NCI-H1048 (cell line): ENCODE data around the gene LIPN.

Source experiments
- DNase-seq: peaks from one replicate; lab custom pipeline; 2025; lab: John Stamatoyannopoulos, UW

The LIPN gene

DNA sequence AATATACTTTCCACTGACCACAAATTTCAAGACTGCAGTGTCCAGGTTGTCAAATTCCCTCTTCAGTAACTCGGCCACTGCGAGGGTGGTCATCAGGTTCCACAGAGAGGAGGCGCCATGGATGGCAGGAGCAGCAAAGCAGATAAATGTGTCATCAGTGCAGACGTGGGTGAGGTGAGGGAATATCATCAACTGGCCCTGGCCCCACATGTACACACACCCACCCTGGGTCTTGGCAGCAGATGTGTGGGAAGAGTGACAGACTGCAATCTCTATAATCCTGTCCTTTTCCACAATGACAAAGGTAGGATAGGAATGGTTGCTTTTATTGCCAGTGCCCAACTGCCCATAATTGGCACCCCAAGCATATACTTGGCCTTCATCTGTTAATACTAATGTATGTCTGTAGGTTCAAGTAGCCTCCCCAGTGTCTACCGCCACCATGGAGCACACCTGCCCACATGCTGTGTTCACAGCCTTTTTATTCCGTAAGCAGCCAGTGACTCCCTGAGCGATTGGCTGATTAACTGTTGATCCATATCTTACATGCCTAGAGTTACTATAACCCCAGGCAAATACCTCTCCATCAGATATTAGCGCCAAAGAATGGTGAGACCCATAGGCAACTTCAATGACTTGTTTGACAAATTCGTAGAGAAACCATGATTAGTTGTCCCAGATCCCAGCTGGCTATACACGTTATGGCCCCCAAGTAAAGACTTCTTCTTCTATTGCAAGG, 26.4 kb downstream of the LIPN start:
- DNase-seq: no peak

DNA sequence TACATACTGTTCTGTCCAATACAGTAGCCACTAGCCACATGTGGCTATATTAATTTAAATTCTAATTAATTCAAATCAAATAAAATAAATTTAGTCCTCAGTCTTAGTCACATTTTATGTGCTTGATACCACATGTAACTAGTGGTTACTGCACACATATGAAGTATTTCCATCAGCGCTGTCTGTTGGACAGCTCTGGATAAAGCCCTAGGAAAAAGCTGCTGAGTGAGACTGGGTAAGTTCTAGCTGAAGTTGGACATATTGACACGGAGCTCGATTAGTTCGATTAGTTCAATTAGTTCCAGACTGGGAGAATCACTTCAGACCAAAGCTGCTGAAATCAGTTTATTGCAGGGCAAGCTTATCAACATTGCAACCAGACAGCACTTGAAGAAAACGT, 27.6 kb downstream of the LIPN start:
- DNase-seq: no peak

DNA sequence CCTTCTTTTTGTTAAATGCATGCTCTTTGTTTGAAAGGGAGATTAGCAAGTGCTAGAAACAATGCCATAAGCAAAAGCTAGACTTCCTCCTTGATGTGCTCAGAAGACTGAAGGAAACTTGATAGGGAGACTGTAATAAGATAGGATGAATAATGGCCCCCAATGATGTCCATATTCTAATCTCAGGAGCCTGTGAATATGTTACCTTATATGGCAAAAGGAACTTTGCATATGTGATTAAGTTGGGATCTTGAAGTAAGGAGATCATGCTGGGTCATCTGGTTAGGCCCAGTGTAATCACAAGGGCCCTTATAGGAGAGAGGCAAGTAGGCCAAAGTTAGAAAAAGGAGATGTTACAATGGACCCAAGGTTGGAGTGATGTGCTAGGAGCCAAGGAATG, 29.1 kb downstream of the LIPN start:
- no peak for DNase-seq

DNA sequence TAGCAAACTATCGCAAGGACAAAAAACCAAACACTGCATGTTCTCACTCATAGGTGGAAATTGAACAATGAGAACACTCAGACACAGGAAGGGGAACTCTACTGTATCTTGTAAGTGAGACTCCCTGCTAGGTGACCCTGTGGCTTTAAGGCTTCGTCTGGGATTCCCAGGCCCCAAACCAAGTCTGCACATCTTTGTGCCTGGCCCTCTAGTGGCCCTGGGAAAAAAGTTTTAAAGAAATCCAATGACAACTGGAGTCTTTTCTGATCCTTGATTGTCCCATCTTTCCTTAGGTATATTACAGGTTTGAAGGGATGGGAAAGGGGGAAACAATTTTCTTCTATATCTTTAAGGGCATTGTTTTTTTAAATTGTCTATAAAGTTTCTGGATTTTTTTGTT, 32.1 kb downstream of the LIPN start:
- no peak for DNase-seq

DNA sequence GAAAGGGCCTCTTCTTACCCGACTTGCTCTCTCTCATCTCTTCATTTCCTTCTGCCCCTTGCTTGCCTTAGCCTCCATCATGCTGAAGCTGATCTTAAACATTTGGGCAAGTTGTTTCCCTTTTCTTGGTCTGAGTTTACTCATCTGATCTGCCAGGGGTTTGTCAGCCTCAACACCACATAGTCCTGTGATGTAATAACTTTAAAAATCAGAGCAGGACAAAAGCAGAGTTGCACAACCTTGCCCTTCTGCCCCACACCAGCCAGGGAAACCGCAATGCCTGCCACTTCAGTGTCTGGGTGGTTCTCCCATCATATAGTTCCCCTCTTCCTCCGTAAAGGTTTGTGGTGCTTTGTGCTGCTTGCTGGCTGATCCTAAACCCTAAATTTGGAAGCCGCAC, 32.8 kb downstream of the LIPN start:
- no peak for DNase-seq

DNA sequence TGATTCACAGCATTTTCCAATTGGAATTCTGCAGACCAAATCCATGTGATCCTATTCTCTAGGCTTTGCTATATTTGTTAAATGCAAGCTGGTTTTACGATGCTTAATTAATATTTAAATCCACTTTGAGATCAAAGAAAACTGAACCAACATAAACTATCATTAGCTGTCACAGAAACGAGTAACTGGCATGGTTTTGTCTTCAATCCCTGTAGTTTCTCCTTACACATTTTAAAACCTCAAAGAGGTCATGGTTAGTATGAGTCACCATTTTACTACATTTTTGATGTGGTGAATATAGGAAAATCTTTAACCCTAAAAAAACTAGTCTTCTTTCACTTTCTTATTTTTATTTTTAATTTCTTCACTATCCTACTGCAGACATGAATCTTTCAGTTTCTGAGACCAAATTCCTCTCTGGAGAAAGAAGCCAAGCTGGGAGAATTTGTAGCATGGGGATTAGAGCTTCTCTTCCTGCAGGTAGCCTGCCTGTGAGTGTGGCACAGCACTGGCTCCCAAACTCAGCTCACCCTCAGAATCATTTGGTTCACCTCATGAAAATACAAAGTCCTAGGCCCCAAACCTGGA, 34.0 kb downstream of the LIPN start:
- no peak for DNase-seq

DNA sequence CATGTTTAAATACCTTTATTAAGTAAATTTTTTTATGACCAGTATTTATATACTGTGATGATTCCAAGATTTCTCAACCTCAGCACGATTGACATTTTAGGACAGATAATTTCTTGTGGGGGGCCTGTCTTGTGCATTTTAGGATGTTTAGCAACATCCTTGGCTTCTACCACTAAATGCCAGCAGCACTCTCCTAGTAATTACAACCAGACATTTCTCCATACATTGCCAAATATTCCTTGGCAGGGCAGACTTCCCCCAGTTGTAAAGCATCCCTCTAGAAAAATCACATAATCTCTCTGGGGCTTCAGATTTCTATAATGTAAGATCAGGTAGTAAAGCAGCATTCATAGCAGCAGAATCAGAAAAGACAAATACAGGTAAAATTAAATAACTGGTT, 34.9 kb downstream of the LIPN start:
- DNase-seq: no peak

DNA sequence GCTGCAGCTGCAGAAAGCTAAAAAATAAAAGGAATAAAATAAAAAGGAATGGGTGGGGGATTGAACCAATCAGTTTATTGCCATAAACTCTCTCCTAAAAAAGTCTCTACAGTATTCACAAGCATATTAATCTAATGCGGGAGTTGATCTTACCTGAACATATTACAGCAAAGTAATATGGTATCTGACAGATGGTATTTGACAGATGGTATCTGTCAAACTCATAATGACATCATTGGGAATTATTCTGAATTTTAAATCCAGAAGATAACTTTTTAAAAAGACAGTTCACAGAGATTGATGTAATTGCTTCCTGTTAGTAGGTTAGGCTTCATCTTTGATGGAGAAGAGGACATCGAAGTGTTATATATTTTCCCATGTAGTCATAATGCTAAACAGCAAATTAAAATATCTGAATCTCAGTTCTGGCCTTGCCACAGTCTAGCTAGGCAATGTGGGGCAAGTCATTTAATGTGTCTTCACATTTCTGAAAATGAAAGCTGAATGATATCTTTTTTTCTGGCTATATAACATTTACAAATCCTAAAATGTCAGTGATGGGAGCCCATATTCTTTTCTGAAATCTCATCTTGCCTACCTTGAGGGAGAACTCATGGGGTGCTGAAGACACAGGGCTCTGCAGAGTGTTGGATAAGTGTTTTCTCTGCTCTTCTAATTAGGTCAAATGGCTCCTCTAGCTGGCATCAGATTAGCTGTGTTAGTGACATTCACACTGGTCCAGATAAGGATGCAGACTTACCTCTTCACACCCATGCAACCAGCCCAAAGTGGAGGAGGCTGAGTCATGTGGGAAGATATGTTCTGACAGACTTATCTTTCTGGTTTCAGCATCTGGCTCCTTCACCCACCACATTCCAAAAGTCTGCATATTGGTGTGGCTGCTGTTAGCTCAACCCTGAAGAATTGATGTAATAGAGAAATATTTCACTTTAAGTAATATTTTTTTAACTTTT, 40.6 kb downstream of the LIPN start:
- no peak for DNase-seq

DNA sequence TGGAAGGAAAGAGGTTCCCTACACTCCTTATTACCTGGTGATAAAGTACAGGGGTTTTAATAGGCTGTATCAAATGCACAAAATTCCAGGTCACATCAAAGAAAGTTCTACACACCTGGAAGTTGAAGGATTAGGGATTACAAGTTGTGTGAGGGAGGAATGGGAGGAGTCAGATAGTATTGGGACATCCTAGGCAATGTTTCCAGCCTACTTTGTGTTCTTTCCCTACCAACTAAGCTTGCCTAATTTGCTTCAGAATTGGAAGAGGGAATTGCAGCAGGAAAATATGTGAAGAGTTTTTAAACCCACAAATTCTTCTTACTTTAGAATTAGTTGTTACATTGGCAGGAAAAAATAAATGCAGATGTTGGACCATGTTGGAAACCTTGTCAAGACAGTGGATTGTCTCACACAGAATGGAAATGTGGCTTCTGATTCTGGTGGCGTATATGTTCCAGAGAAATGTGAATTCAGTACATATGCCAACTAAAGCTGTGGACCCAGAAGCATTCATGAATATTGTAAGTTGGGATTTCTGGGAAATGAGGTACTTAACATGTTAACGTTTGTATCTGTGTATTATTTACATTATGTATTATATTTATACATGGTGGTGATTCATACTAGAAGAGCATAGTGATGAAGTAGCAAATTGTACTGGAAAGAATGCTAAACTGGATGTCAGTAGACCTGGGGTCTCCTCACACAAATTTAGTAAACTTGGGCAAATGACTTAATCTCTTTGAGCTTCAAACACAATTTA, 42.9 kb downstream of the LIPN start, which contains the start of gene LIPM:
Gene LIPM, plus strand, starts transcription at position 208 of the 763 bp plus-strand sequence. Its CDS starts 167 bp downstream, at position 375.
- no peak for DNase-seq

DNA sequence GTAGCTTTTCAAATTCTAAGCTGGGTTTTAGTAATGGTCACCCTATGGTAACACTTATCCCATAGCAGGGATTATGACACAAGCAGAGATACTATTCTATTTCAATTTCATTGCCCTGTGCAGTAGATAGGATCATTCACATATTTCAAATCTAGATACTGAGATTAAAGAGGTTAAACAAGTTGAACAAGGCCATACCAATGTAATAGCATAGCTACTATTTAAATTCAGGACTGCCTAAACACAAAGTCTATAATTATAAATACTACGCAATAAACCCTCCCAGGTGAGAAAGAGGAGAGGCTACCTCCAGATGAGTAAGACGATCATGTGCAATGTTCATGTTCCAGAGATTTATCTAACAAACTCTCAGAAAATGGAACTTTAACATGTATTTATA, 43.8 kb downstream of the LIPN start:
- no peak for DNase-seq

DNA sequence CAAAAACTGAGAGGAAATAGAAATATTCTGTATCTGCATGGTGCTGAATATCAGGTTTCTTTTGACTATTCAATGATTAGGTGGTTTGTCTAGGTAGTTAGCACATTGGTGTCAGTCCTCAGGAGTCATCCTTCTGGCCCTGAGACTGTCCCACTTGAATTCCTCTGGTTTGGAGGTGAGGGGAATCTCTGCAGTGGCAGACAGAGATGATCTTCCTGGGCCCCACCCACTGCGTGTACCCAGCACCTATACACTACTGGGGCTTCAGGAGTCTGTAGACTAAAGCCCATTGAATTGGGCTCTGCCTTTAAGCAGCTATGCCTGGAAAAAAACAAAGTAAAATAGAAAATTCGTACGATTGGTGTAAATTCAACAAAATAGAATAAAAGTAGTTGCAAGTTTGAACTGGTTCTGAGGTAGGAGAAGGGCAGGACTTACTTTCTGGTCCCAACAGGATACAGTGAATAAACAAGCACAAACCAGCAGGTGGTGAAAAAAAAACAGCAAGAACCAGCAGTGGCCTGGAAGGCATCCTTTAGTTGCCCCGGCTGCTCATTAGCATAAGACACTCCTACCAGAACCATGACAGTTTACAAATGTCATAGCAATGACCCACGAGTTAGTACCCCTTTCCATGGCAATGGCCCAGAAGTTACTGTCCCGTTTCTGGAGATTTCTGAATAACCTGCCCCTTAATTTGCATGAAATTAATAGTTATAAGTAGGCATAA, 44.4 kb downstream of the LIPN start:
- no peak for DNase-seq

DNA sequence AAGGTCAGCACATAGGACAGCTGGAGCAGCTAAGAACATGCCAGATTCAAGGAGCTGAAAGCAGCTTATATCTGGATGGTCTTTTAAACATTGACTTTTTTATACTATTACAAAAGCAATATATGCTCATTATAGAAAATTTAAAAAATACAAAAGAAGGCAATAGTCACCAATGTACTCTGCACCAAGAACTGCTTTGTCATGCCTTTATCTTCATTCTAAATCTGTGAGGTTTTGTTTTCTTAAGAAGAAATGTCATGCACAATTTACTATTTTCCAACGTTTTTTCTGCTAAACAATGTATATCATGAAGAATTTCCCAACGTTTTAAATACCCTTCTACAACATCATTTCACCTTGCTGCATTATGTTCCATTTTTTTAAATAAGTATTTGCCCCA, 45.5 kb downstream of the LIPN start:
- DNase-seq: no peak

DNA sequence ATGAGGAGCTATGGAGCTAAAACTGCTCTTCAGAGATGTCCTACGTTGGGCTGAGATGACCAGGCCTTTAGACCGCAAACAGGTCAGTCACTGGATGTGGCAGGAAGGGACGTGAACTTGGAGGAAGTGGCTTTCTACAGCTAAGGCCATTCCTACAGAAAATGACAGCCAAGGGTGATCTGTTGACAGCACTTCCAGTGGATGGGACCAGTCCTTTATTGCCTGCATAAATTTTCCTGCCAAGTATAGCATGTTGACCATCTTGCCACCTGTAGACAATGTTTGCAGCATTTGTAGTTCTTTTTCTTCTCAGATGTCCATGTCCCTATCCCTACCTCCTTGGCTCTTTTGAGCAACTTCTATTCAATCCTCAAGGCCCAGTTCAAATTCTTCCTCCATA, 46.1 kb downstream of the LIPN start:
- DNase-seq: no peak

DNA sequence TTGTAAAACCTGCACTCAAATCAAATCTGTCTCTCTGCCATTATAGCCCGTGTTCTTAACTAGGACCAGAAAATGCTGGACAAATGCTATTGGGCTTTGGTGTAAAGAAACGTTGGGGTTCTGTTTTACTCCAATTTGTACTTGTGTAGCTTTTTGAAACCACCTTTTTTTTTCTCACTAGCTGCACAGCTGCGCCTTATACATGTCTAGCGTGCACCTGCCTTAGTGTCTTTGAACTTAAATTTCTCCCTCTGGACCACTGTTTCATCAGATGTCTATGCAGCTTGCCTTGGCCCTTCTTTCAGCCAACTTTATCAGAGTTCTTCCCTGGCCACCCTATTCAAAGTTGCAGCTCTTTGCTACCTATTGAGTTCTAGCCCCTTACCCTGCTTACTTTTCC, 49.8 kb downstream of the LIPN start:
- no peak for DNase-seq

DNA sequence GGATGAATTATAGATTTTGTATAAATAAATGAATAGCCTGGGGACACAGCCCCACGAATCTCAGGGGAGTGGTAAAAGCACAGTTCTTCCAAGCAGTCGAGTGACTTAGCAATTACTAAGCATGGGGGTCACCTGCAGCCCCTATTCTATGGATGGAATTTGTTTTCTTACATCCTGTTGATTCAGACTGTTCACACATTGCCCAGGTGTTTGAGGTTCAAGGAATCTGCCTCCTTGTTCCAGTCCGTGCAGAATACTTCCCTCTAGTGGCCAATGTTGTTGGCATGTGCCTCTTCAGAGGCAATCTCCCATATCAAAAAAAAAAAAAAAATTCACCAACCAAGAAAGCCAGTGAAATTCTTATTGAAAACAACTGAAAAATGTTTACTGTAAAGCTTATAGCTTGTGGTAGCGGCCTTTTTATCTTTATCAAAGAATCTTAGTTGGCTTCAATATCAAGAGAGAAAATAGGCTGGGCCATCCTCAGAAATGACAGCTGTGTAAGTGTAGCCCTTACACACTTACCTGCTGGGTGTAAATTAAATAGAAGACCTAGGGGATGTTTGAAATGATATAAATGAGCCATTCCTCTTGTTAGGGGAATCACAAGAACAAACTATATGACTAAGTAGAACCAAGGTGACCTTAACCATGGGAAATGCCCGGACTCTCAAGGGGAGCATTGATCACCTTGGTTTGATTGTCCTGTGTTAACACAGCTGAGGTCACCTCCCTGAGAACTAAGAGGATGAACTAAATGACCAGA, 50.6 kb downstream of the LIPN start:
- peak; percentile 27 for DNase-seq

DNA sequence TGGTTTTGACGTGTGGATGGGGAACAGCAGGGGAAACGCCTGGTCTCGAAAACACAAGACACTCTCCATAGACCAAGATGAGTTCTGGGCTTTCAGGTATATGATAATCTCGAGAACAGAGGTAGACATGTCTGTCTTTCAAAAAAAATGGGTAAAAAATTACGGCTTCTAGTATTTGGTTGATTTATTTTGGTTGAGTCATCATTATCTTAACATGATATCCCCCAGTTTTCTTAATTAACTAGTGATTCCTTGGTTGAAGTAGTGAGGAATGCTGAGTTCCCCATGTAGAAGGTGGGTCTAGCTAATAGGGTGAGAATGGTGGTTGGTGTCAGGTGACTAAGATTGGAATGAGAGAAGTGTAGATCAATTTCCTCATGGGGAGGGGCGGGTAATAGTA, 53.4 kb downstream of the LIPN start:
- no peak for DNase-seq

DNA sequence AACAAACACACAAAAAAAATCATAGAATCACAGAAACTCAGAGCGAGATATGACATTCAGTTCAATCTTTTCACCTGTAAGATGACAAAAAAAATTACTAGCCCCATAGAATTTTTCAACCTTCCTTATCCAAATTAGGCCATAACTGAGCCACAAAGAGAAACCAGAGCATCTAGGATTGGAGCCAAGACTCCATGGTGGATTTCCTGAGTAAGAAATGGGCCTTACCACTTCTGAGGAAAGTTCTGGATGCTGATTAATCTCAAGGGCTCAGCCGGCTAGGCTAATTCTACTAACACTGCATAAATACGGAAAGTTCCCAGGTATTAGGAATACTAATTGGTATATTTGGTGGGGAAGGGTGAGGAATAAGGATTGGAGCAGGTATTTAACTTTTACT, 59.5 kb downstream of the LIPN start:
- DNase-seq: no peak

DNA sequence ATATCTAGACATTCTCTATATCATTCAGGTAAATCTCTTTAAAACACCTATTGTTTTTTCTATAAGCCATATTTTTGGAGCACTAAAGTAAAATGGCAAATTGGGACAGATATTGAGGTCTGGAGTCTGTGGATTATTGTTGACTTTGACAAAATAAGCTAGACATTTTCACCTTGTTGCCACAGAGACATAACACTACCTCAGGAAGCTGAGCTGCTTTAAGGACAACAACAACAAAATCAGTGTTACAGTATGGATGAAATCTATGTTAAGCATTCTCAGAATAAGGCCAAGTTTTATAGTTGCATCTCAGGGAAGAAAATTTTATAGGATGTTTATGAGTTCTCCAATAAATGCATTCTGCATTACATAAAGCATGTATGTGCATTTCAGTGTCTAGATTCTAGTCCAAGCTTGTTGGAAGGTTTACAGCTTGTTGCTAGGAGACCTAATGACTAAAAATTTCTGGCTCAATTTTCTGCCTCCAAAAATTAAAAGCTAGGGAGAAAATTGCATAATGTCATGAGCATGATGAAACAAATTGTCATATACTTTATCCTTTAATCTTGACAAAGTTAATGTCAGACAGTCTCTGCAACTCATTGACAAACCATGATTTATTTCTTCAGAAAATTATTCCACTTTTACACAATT, 61.1 kb downstream of the LIPN start:
- DNase-seq: no peak

DNA sequence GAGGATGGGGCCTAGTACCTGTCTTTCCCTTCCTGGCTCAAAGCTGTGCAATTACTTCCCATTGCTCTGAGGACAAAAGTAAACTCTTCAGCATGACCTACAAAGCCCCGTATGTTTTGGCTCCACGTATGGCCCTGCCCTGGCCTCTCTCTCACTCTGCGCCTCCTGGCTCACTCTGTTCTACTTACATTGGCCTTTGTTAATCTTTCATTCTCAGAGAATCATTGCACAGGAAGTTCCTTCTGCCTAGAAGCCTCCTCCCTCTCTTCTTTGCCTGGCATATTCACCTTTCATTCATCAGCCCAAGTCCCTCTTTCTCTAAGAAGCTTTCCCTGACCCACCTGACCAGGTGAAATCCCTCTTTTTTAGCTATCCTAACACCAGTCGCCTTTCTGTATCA, 66.6 kb downstream of the LIPN start:
- DNase-seq: no peak

DNA sequence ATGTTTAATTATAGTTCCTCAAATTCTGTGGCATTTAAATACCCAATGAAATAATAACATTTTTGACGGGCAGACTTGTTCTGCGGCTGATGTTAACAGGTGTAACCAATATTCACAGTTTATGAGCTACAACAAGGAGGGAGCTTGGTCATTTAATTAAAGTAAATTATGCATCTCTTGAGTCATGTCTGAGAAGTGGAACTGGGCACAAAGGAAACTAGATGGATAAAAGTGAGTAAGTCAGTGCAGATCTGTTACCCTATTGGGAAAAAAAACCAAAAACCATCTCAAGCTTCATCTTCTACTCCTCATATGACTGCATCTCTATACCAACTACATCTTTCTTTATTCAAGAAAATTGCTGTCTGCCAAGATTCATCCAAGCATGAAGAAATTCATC, 67.9 kb downstream of the LIPN start:
- no peak for DNase-seq
